ENCODE measurements around the gene UNC13B. TPM values are rescaled to one million over a fixed set of nuclear protein-coding genes. Genes with fewer than 3 reads are reported as not detected.

Gene UNC13B
- total and polyA plus RNA-seq, 2 of the 8 experiments (the other 6 are each of a cell fraction or from before 2014, with no cell fraction given) = 23.1 to 51.7 TPM

DNA sequence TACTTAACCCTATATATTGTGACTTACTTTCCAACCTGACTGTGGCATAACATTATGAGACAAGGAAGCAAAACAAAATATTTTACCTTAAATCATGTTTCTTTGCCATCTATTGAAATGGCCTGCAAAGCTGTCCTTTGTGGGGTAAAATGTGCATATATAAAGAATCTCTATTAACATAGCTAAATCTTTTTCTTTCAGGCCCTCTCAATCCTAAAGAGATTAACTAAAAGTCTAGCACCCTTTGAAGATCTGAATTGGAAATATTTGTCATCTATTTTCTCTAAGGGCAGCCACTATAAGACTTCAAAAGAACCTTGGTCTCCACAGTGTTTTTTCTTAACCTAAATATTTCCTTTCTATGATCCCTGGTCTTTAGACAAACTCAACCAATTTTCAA lies 5.0 kb upstream of the UNC13B start:
- Histone ChIP-seq H2AK5ac (ENCODE audit: low read depth, low read length) (no peak overlapping the region), H3K4ac (replicated peaks; ENCODE audit: insufficient read length, low read depth, low read length) (no peak overlapping the region), H4K91ac (replicated peaks; ENCODE audit: insufficient read length, low read length) (no peak overlapping the region), H3K9me3 (ENCODE audit: insufficient read depth in 2 of 2, low read depth in 1 of 2, low read length in 1 of 2) (peaks cover 0 to 6% of the 10 kb centered on the region in 2 experiments; a peak in 1 of 4 replicates), H2BK12ac (ENCODE audit: low read depth, low read length) (no peak overlapping the region), H2BK5ac (ENCODE audit: low read depth, low read length) (no peak overlapping the region), H3K56ac (replicated peaks; ENCODE audit: insufficient read length, low read depth, low read length) (no peak overlapping the region), H2BK20ac (ENCODE audit: low read length) (no peak overlapping the region), H3K27me3 (replicated peaks in 1 of 4; ENCODE audit: control insufficient read depth in 3 of 4, extremely low read depth in 1 of 4, insufficient read depth in 3 of 4, low read length in 3 of 4) (no peaks in the 10 kb centered on the region), H4K20me1 (replicated peaks in 1 of 2; ENCODE audit: control insufficient read depth in 1 of 2, insufficient read depth in 2 of 2, low read length in 2 of 2) (no peaks in the 10 kb centered on the region), H3K27ac (ENCODE audit: low read depth, low read length) (no peak overlapping the region), H3K9ac (replicated peaks in 1 of 4; ENCODE audit: extremely low read depth in 1 of 4, low read depth in 3 of 4, low read length in 3 of 4) (no peak overlapping the region), H2BK15ac (ENCODE audit: low read length) (no peak overlapping the region), H2AFZ (ENCODE audit: low read length) (no peak overlapping the region), H3K79me2 (ENCODE audit: control insufficient read depth in 1 of 2, insufficient read depth in 2 of 2, low read length in 2 of 2) (no peaks in the 10 kb centered on the region), H3K23ac (ENCODE audit: insufficient read length) (no peak overlapping the region), H4K8ac (ENCODE audit: extremely low read depth, insufficient read depth, low read length) (no peak overlapping the region), H3K79me1 (ENCODE audit: low read depth, low read length) (no peaks in the 10 kb centered on the region), H3K4me3 (ENCODE audit: extremely low read depth in 1 of 4, insufficient read depth in 2 of 4, low read depth in 3 of 4, low read length in 4 of 4) (peak overlapping the region in 1 of 4 experiments; percentile 2; a peak in 1 of 8 replicates), H2BK120ac (replicated peaks; ENCODE audit: low read depth, low read length) (no peak overlapping the region), H3K23me2 (ENCODE audit: low read depth, low read length) (0 out of 2 replicates have a peak, but pooled peaks cover 2% of the 10 kb centered on the region), H3K14ac (ENCODE audit: insufficient read length) (no peak overlapping the region), H3K18ac (ENCODE audit: extremely low read depth, low read length) (no peak overlapping the region), H3K4me2 (ENCODE audit: insufficient read depth in 1 of 2, low read depth in 2 of 2, low read length in 2 of 2) (no peak overlapping the region), H3K36me3 (ENCODE audit: control insufficient read depth in 2 of 4, insufficient read depth in 4 of 4, low read length in 3 of 4) (no peaks in the 10 kb centered on the region), H3K4me1 (replicated peaks in 1 of 4; ENCODE audit: control insufficient read depth in 3 of 4, insufficient read depth in 4 of 4, low read length in 3 of 4) (peaks cover 0 to 7% (median 2%) of the 10 kb centered on the region in 4 experiments; a peak in 4 of 7 replicates), H4K5ac (ENCODE audit: insufficient read length, low read depth, low read length) (peak overlapping the region; percentile 64)
- DNase-seq (ENCODE audit: low read depth in 1 of 2, low spot score in 2 of 2) = no peak
- FAIRE-seq = no peak
- ChIA-PET CTCF (ENCODE audit: partially characterized antibody) (interaction anchor here (1.3 kb wide), 1 partner anchor 40 kb away, joined by 4 read pairs; no protein-coding TSS in a partner anchor), POLR2A (ENCODE audit: partially characterized antibody) (no interaction called here)
- TF ChIP-seq, protein P1, sequence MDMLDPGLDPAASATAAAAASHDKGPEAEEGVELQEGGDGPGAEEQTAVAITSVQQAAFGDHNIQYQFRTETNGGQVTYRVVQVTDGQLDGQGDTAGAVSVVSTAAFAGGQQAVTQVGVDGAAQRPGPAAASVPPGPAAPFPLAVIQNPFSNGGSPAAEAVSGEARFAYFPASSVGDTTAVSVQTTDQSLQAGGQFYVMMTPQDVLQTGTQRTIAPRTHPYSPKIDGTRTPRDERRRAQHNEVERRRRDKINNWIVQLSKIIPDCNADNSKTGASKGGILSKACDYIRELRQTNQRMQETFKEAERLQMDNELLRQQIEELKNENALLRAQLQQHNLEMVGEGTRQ (IDR thresholded peaks at IDR 0.05; ENCODE audit: low read length) = no peak
- TF ChIP-seq SIRT6 (IDR thresholded peaks at IDR 0.05; ENCODE audit: low read length) (no peak), TBP (IDR thresholded peaks at IDR 0.05; ENCODE audit: low read depth, low read length) (no peak), BRCA1 (IDR thresholded peaks at IDR 0.05; ENCODE audit: low read depth, low read length) (no peak), CREB1 (IDR thresholded peaks at IDR 0.05) (no peak), SUZ12 (IDR thresholded peaks at IDR 0.05; ENCODE audit: low read length) (no peak), ASH2L (IDR thresholded peaks at IDR 0.05; ENCODE audit: low read length) (no peak), NRF1 (IDR thresholded peaks at IDR 0.05; ENCODE audit: low read depth, low read length) (no peak), GABPA (IDR thresholded peaks at IDR 0.05; ENCODE audit: borderline replicate concordance, insufficient read depth, low read length) (no peak), MAFK (IDR thresholded peaks at IDR 0.05; ENCODE audit: low read depth, low read length) (no peak), SP4 (IDR thresholded peaks at IDR 0.05; ENCODE audit: low read length) (no peak), SIX5 (IDR thresholded peaks at IDR 0.05; ENCODE audit: low read depth, low read length) (no peak), TCF12 (IDR thresholded peaks at IDR 0.05; ENCODE audit: low read depth, low read length) (no peak), KDM1A (IDR thresholded peaks at IDR 0.05; ENCODE audit: borderline replicate concordance, low read length) (no peak), RXRA (IDR thresholded peaks at IDR 0.05; ENCODE audit: insufficient read depth, low read depth, low read length) (no peak), CHD1 (IDR thresholded peaks at IDR 0.05; ENCODE audit: low read depth, low read length) (no peak)
